ENCODE data around the gene CCN2.

The CCN2 gene

GRCh38 chr6:131917763-131918649, 33.2 kb downstream of the CCN2 start:
- no peak for TF ChIP-seq CTCF (IDR thresholded peaks at IDR 0.05)

DNA sequence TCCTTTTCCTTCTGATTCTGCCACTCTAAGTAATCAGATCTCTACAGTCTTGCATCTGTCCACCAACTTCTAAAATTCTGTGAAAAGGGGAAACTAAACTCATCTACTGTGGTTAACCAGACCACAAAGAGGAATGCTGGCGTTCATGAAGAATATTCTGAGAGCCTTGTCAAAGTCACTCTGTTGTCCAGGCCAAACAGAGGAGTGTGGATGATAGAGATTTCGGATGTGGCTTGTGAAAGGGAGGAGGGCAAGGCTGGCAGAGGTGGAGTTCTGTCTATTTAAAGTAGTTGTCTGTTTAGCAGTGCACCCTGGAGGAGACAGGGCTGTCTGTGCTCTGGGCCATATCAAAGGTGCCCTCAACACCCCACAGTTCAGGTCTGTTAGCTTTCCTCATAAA, 33.9 kb downstream of the CCN2 start:
- no peak for TF ChIP-seq CTCF (IDR thresholded peaks at IDR 0.05)

- TF ChIP-seq CTCF (IDR thresholded peaks at IDR 0.05) = no peak
Observed at GRCh38 chr6:131916847-131917246, 34.3 kb downstream of the CCN2 start.

GRCh38 chr6:131914967-131915751, 36.0 kb downstream of the CCN2 start:
- TF ChIP-seq CTCF (IDR thresholded peaks at IDR 0.05) = peak; percentile 93

DNA sequence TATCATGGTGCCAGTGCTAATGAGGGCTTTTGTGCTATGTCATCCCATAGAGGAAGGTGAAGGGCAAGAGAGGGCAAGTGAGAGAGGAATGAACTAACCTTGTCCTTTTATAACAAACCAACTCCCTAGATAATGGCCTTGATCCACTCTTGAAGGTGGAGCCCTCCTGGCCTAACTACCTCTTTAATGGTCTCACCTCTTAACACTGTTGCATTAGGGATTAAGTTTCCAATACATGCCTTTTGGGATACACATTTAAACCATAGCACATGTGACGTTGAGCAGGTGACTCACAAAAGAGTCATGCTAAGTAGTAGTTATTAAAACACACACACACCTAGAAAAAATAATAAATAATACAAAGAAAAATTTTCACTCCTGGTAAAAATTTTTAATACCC, 36.9 kb downstream of the CCN2 start:
- no peak for TF ChIP-seq CTCF (IDR thresholded peaks at IDR 0.05)

GRCh38 chr6:131911951-131912350, 39.2 kb downstream of the CCN2 start:
- TF ChIP-seq CTCF (IDR thresholded peaks at IDR 0.05) = no peak

DNA sequence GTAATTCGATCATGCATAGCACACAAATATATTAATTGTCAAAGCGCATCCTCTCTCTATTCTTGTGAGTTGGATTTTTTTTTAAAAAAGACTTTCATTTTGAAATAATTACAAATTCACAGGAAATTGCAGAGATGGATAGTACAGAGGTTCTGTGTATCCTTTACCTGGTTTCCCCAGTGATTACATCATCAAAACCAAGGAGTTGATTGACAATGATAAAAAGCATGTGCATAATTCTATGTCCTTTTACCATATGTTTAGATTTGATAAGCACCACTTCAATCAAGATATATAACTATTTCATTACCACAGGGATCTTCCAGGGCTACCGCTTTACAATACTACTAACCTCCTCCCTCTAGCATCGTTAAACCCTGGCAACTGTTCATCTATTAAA, 40.2 kb downstream of the CCN2 start:
- no peak for TF ChIP-seq CTCF (IDR thresholded peaks at IDR 0.05)

All from LNCAP (cell line).